Keratinocyte (primary cell): Measurements from ENCODE around the gene PGAM1. TPM values are rescaled to one million over a fixed set of nuclear protein-coding genes. Genes with fewer than 3 reads are reported as not detected.

ENCODE experiments used
- DNase-seq: peaks from one replicate; pipeline ENCODE4 v3.0.0-alpha.2; 2011; ENCODE audit warnings: low read depth, missing footprints, low spot score
- FAIRE-seq: peaks from 2 replicates; lab custom pipeline; 2011; peaks lifted over from hg19 to GRCh38; lab: Jason Lieb, UNC
- H2AFZ ChIP-seq: 2 replicates; pipeline ENCODE4 v1.6.0; 2012; ENCODE audit warnings: low read length, control low read depth, inconsistent platforms; ENCODE audit not compliant: control insufficient read depth
- H3K27ac ChIP-seq: 2 replicates; pipeline ENCODE4 v1.5.1; 2011; ENCODE audit warnings: low read length; ENCODE audit not compliant: control insufficient read depth, insufficient read depth
- H3K27me3 ChIP-seq: 3 replicates; pipeline ENCODE4 v1.6.0; 2011; ENCODE audit warnings: low read length; ENCODE audit not compliant: control insufficient read depth, insufficient read depth; ENCODE audit errors: extremely low read depth
- H3K36me3 ChIP-seq, 2 experiments: 2 replicates in 1 of 2; 3 replicates in 1 of 2; pipeline ENCODE4 v1.5.1; 2011; ENCODE audit warnings: low read length in 2 of 2, mild to moderate bottlenecking in 1 of 2; ENCODE audit not compliant: control insufficient read depth in 2 of 2, insufficient read depth in 2 of 2; ENCODE audit errors: extremely low read depth in 1 of 2
- H3K4me1 ChIP-seq: 3 replicates; pipeline ENCODE4 v1.5.1; 2011; ENCODE audit warnings: low read length; ENCODE audit not compliant: control insufficient read depth, insufficient read depth; ENCODE audit errors: extremely low read depth
- H3K4me2 ChIP-seq: 3 replicates; pipeline ENCODE4 v1.6.0; 2011; ENCODE audit warnings: low read depth, low read length; ENCODE audit not compliant: control insufficient read depth, insufficient read depth; ENCODE audit errors: extremely low read depth
- H3K4me3 ChIP-seq, 3 experiments: fragments of 200-600 bp in 1 of 3; sonication (generic) in 1 of 3; 2 replicates in 2 of 3; 3 replicates in 1 of 3; pipeline ENCODE4 v1.5.1; 2011 to 2016; ENCODE audit warnings: low read length in 3 of 3, mild to moderate bottlenecking in 3 of 3, control low read depth in 2 of 3, inconsistent platforms in 1 of 3, low read depth in 1 of 3, mixed read lengths in 1 of 3, mixed run types in 1 of 3, moderate library complexity in 1 of 3; ENCODE audit not compliant: control insufficient read depth in 2 of 3, insufficient read depth in 2 of 3; ENCODE audit errors: extremely low read depth in 1 of 3
- H3K79me2 ChIP-seq: 2 replicates; pipeline ENCODE4 v1.6.0; 2012; ENCODE audit warnings: low read length; ENCODE audit not compliant: control insufficient read depth, insufficient read depth
- H3K9ac ChIP-seq: 3 replicates; pipeline ENCODE4 v1.6.0; 2011; ENCODE audit warnings: low read length; ENCODE audit not compliant: control insufficient read depth, insufficient read depth; ENCODE audit errors: extremely low read depth
- H3K9me1 ChIP-seq: 3 replicates; pipeline ENCODE4 v1.6.0; 2011; ENCODE audit warnings: low read length; ENCODE audit not compliant: control insufficient read depth, insufficient read depth; ENCODE audit errors: extremely low read depth
- H3K9me3 ChIP-seq: 2 replicates; pipeline ENCODE4 v1.5.1; 2012; ENCODE audit warnings: low read depth, low read length; ENCODE audit not compliant: control insufficient read depth
- H4K20me1 ChIP-seq: 3 replicates; pipeline ENCODE4 v1.6.0; 2011; ENCODE audit warnings: low read length; ENCODE audit not compliant: control insufficient read depth, insufficient read depth; ENCODE audit errors: extremely low read depth
- EZH2 ChIP-seq: IDR thresholded peaks from one replicate; pipeline ENCODE4 v1.6.1; 2012; ENCODE audit warnings: inconsistent platforms, mild to moderate bottlenecking, low read length, moderate library complexity
- dilution Hi-C: fragments of 300-500 bp; cut with MboI; formaldehyde crosslinking; loops from one replicate; pipeline ENCODE4 v1.7.0; 2020; ENCODE audit warnings: low sequenced_read_pairs; ENCODE audit not compliant: extremely low pct_ligation_motif_present
- polyA plus RNA-seq, 5 experiments: library from polyadenylated mRNA; depleted of rRNA in 3 of 5; stranded (reverse) in 3 of 5; stranded (forward) in 1 of 5; unstranded in 1 of 5; fragments of >200 nt; gene quantifications; 1 replicate in 1 of 5; 2 replicates in 3 of 5; 3 replicates in 1 of 5; pipeline versions ENCODE4 v1.2.1 to v1.2.3, GENCODE V29; 2011 to 2012; ENCODE audit warnings: missing spikeins in 2 of 5, low read depth in 1 of 5, low replicate concordance in 1 of 5
- TF ChIP-seq, protein P1 (sequence below), 3 experiments: IDR thresholded peaks in 1 of 3; conservative IDR thresholded peaks in 1 of 3; optimal IDR thresholded peaks in 1 of 3; 2 replicates in 2 of 3; 3 replicates in 1 of 3; pipeline versions ENCODE3 to v1.5.1; 2011; ENCODE audit warnings: low read length in 3 of 3, mild to moderate bottlenecking in 3 of 3, moderate library complexity in 2 of 3, control low read depth in 1 of 3, inconsistent platforms in 1 of 3; ENCODE audit not compliant: insufficient read depth in 2 of 3; ENCODE audit errors: extremely low read depth in 1 of 3

PGAM1 gene
- polyA plus RNA-seq, 1 donor (not counting 4 experiments of a cell fraction or from before 2014, with no cell fraction given), result 624 TPM

DNA sequence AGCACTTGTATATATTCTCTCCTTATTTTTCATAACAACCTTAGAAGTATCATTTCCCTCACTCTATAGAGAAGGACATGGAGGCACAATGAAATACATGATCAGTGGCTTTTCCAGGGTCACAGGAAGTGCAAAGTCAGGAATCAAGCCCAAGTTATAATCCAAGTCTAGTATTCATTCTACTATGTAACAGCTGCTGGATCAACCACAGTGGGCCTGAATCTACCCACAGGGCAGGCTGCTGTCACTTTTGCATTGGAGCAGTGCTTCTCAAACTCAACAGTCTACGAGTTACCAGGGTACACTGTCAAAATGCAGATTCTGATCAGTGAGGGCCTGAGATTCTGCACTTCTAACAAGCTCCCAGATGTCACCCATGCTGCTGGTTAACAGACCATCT is 38.2 kb downstream of the PGAM1 start:
- H3K27ac ChIP-seq, result peak overlapping the region; percentile 9
- no peaks in the 10 kb centered on the region for H3K79me2 ChIP-seq
- no peak overlapping the region for H2AFZ ChIP-seq
- H3K36me3 ChIP-seq, result peaks cover 45 to 61% of the 10 kb centered on the region in 2 experiments
- FAIRE-seq, result no peak
- no peaks in the 10 kb centered on the region for H3K9me3 ChIP-seq
- no peaks in the 10 kb centered on the region for H3K9me1 ChIP-seq
- H3K27me3 ChIP-seq, result no peaks in the 10 kb centered on the region
- H3K4me1 ChIP-seq, result peaks cover 33% of the 10 kb centered on the region
- TF ChIP-seq, protein P1, sequence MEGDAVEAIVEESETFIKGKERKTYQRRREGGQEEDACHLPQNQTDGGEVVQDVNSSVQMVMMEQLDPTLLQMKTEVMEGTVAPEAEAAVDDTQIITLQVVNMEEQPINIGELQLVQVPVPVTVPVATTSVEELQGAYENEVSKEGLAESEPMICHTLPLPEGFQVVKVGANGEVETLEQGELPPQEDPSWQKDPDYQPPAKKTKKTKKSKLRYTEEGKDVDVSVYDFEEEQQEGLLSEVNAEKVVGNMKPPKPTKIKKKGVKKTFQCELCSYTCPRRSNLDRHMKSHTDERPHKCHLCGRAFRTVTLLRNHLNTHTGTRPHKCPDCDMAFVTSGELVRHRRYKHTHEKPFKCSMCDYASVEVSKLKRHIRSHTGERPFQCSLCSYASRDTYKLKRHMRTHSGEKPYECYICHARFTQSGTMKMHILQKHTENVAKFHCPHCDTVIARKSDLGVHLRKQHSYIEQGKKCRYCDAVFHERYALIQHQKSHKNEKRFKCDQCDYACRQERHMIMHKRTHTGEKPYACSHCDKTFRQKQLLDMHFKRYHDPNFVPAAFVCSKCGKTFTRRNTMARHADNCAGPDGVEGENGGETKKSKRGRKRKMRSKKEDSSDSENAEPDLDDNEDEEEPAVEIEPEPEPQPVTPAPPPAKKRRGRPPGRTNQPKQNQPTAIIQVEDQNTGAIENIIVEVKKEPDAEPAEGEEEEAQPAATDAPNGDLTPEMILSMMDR (optimal IDR thresholded peaks at IDR 0.05 in 1 of 3, IDR thresholded peaks at IDR 0.05 in 1 of 3, conservative IDR thresholded peaks at IDR 0.05 in 1 of 3; ENCODE audit: extremely low read depth in 1 of 3, insufficient read depth in 2 of 3, low read length in 3 of 3), result no peak
- no peak for TF ChIP-seq EZH2
- no peaks in the 10 kb centered on the region for H4K20me1 ChIP-seq
- no peak for DNase-seq
- H3K4me2 ChIP-seq, result no peak overlapping the region
- no peak overlapping the region for H3K4me3 ChIP-seq
- dilution Hi-C loops, result no loop called here
- no peak overlapping the region for H3K9ac ChIP-seq

DNA sequence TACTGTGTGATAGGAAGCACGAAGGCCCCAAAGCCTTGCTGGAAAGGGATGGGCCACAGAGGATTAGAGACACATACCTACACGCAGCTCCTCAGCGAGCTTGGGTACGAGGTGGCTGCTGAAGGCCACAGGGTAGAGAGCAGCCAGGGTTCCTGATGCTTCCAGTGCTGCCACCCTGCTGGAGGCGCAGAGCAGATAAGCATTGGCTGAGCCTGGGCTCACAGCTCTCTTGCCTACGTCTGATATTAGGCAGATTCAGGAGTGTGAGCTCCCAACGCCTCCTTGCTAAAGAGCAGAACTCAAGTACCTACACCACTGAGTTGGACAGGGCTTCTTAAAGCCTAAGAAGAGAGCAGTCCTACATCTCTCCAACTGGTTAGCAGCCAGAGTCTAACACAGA is 40.0 kb downstream of the PGAM1 start:
- FAIRE-seq (no peak), DNase-seq (no peak)
- dilution Hi-C loops, result no loop called here
- Histone ChIP-seq H3K4me1 (peaks cover 33% of the 10 kb centered on the region), H3K27me3 (no peaks in the 10 kb centered on the region), H3K36me3 (peaks cover 45 to 58% of the 10 kb centered on the region in 2 experiments), H4K20me1 (no peaks in the 10 kb centered on the region), H3K4me2 (no peak overlapping the region), H3K9me1 (no peaks in the 10 kb centered on the region), H3K4me3 (no peak overlapping the region), H3K9me3 (no peaks in the 10 kb centered on the region), H2AFZ (no peak overlapping the region), H3K79me2 (no peaks in the 10 kb centered on the region), H3K9ac (no peak overlapping the region), H3K27ac (peak overlapping the region; percentile 4)
- TF ChIP-seq EZH2, result no peak
- TF ChIP-seq, protein P1 (optimal IDR thresholded peaks at IDR 0.05 in 1 of 3, IDR thresholded peaks at IDR 0.05 in 1 of 3, conservative IDR thresholded peaks at IDR 0.05 in 1 of 3; ENCODE audit: extremely low read depth in 1 of 3, insufficient read depth in 2 of 3, low read length in 3 of 3), result no peak
